H1 (cell line): ENCODE measurements around the gene RELL2. TPM values are rescaled to one million over a fixed set of nuclear protein-coding genes. Genes with fewer than 3 reads are reported as not detected.
A peak's percentile ranks its signal among the peaks of the same experiment; 100 is the strongest.

Experiments
- CTCF ChIA-PET: fragments of 300-600 bp; sonication (Branson Sonifier 250); formaldehyde crosslinking; loops from one replicate; lab custom pipeline; 2021; ENCODE audit not compliant: partially characterized antibody; lab: Charles Lee
- POLR2A ChIA-PET: fragments of 300-600 bp; sonication (Branson Sonifier 250); formaldehyde crosslinking; loops from one replicate; lab custom pipeline; 2021; ENCODE audit warnings: inconsistent platforms; ENCODE audit not compliant: partially characterized antibody; lab: Charles Lee
- DNase-seq, 2 experiments: peaks; one replicate each; pipeline versions ENCODE4 v3.0.0 to v3.0.0-alpha.2; 2010 to 2022; ENCODE audit warnings: low spot score in 2 of 2, low read depth in 1 of 2, mixed read lengths in 1 of 2
- FAIRE-seq: peaks from 2 replicates; lab custom pipeline; 2011; peaks lifted over from hg19 to GRCh38; lab: Jason Lieb, UNC
- H2AFZ ChIP-seq: 2 replicates; pipeline ENCODE4 v1.8.1; 2012; ENCODE audit warnings: low read length, inconsistent platforms
- H2AK5ac ChIP-seq: 2 replicates; pipeline ENCODE4 v1.6.1; 2013; ENCODE audit warnings: low read depth, low read length
- H2BK120ac ChIP-seq: replicated peaks from 2 replicates; pipeline ENCODE3; 2013; ENCODE audit warnings: low read depth, low read length, inconsistent platforms
- H2BK12ac ChIP-seq: 2 replicates; pipeline ENCODE4 v1.6.1; 2013; ENCODE audit warnings: low read depth, low read length
- H2BK15ac ChIP-seq: 2 replicates; pipeline ENCODE4 v1.6.1; 2013; ENCODE audit warnings: low read length
- H2BK20ac ChIP-seq: 2 replicates; pipeline ENCODE4 v1.6.1; 2013; ENCODE audit warnings: low read length
- H2BK5ac ChIP-seq: 2 replicates; pipeline ENCODE4 v1.6.1; 2013; ENCODE audit warnings: low read depth, low read length
- H3K14ac ChIP-seq: 2 replicates; pipeline ENCODE4 v1.6.1; 2013; ENCODE audit warnings: inconsistent platforms; ENCODE audit not compliant: insufficient read length
- H3K18ac ChIP-seq: 2 replicates; pipeline ENCODE4 v1.6.1; 2013; ENCODE audit warnings: low read length; ENCODE audit errors: extremely low read depth
- H3K23ac ChIP-seq: 2 replicates; pipeline ENCODE4 v1.6.1; 2013; ENCODE audit warnings: inconsistent platforms; ENCODE audit not compliant: insufficient read length
- H3K23me2 ChIP-seq: 2 replicates; pipeline ENCODE4 v1.6.1; 2013; ENCODE audit warnings: low read depth, low read length
- H3K27ac ChIP-seq: 2 replicates; pipeline ENCODE4 v1.6.1; 2011; ENCODE audit warnings: low read depth, low read length, inconsistent platforms
- H3K27me3 ChIP-seq, 4 experiments: replicated peaks in 1 of 4; 1 replicate in 1 of 4; 2 replicates in 3 of 4; pipeline versions ENCODE4 v1.6.1 to v1.8.1; 2011 to 2013; ENCODE audit warnings: low read length in 3 of 4, mild to moderate bottlenecking in 3 of 4, inconsistent platforms in 2 of 4, mixed read lengths in 2 of 4, moderate library complexity in 1 of 4; ENCODE audit not compliant: control insufficient read depth in 3 of 4, insufficient read depth in 3 of 4; ENCODE audit errors: extremely low read depth in 1 of 4
- H3K36me3 ChIP-seq, 4 experiments: 2 replicates each; pipeline versions ENCODE4 v1.6.1 to v1.8.1; 2011 to 2013; ENCODE audit warnings: mild to moderate bottlenecking in 4 of 4, low read length in 3 of 4, moderate library complexity in 2 of 4, control low read depth in 1 of 4, inconsistent platforms in 1 of 4; ENCODE audit not compliant: insufficient read depth in 4 of 4, control insufficient read depth in 2 of 4
- H3K4ac ChIP-seq: replicated peaks from 2 replicates; pipeline ENCODE3; 2013; ENCODE audit warnings: low read length, low read depth, mixed read lengths, inconsistent platforms; ENCODE audit not compliant: insufficient read length
- H3K4me1 ChIP-seq, 4 experiments: replicated peaks in 1 of 4; 1 replicate in 1 of 4; 2 replicates in 3 of 4; pipeline versions ENCODE4 v1.6.1 to v1.8.1; 2011 to 2013; ENCODE audit warnings: low read length in 3 of 4, inconsistent platforms in 2 of 4, mixed read lengths in 1 of 4; ENCODE audit not compliant: insufficient read depth in 4 of 4, control insufficient read depth in 3 of 4
- H3K4me2 ChIP-seq, 2 experiments: 2 replicates each; pipeline versions ENCODE4 v1.6.1 to v1.8.1; 2011 to 2013; ENCODE audit warnings: low read depth in 2 of 2, low read length in 2 of 2, control low read depth in 1 of 2, inconsistent platforms in 1 of 2, mild to moderate bottlenecking in 1 of 2; ENCODE audit not compliant: insufficient read depth in 1 of 2
- H3K4me3 ChIP-seq, 4 experiments: fragments of 200-600, 300-600 bp in 1 of 4; sonication (generic), shearing (Covaris generic), sonication (Bioruptor Twin) in 1 of 4; 2 replicates each; pipeline versions ENCODE4 v1.5.1 to v1.8.1; 2011 to 2016; ENCODE audit warnings: low read length in 4 of 4, low read depth in 3 of 4, control low read depth in 2 of 4, inconsistent platforms in 2 of 4, mild to moderate bottlenecking in 2 of 4, mixed read lengths in 1 of 4, moderate library complexity in 1 of 4; ENCODE audit not compliant: insufficient read depth in 2 of 4; ENCODE audit errors: extremely low read depth in 1 of 4
- H3K56ac ChIP-seq: replicated peaks from 2 replicates; pipeline ENCODE3; 2013; ENCODE audit warnings: low read depth, mild to moderate bottlenecking, mixed read lengths, low read length, inconsistent platforms; ENCODE audit not compliant: insufficient read length
- H3K79me1 ChIP-seq: 2 replicates; pipeline ENCODE4 v1.6.1; 2013; ENCODE audit warnings: low read depth, low read length, control low read depth
- H3K79me2 ChIP-seq, 2 experiments: 2 replicates each; pipeline versions ENCODE4 v1.6.1 to v1.8.1; 2012 to 2013; ENCODE audit warnings: low read length in 2 of 2, mild to moderate bottlenecking in 2 of 2, inconsistent platforms in 1 of 2; ENCODE audit not compliant: insufficient read depth in 2 of 2, control insufficient read depth in 1 of 2
- H3K9ac ChIP-seq, 4 experiments: replicated peaks in 1 of 4; 1 replicate in 1 of 4; 2 replicates in 3 of 4; pipeline versions ENCODE4 v1.6.1 to v1.8.1; 2011 to 2013; ENCODE audit warnings: low read depth in 3 of 4, low read length in 3 of 4, control low read depth in 2 of 4, mild to moderate bottlenecking in 2 of 4, moderate library complexity in 2 of 4, inconsistent platforms in 1 of 4; ENCODE audit errors: extremely low read depth in 1 of 4
- H3K9me3 ChIP-seq, 2 experiments: 2 replicates each; pipeline versions ENCODE4 v1.6.1 to v1.8.1; 2012 to 2013; ENCODE audit warnings: mild to moderate bottlenecking in 2 of 2, moderate library complexity in 2 of 2, control low read depth in 1 of 2, inconsistent platforms in 1 of 2, low read depth in 1 of 2, low read length in 1 of 2, mixed read lengths in 1 of 2; ENCODE audit not compliant: insufficient read depth in 2 of 2
- H4K20me1 ChIP-seq, 2 experiments: replicated peaks in 1 of 2; 2 replicates each; pipeline versions ENCODE3 to v1.8.1; 2011 to 2013; ENCODE audit warnings: inconsistent platforms in 2 of 2, low read length in 2 of 2, mild to moderate bottlenecking in 1 of 2; ENCODE audit not compliant: insufficient read depth in 2 of 2, control insufficient read depth in 1 of 2
- H4K5ac ChIP-seq: 2 replicates; pipeline ENCODE4 v1.6.1; 2013; ENCODE audit warnings: low read length, low read depth, mixed read lengths, inconsistent platforms; ENCODE audit not compliant: insufficient read length
- H4K8ac ChIP-seq: 2 replicates; pipeline ENCODE4 v1.8.0; 2013; ENCODE audit warnings: mild to moderate bottlenecking, moderate library complexity, low read length, inconsistent platforms; ENCODE audit not compliant: insufficient read depth; ENCODE audit errors: extremely low read depth
- H4K91ac ChIP-seq: replicated peaks from 2 replicates; pipeline ENCODE3; 2013; ENCODE audit warnings: low read length, mixed read lengths, inconsistent platforms; ENCODE audit not compliant: insufficient read length
- ZNF274 ChIP-seq: IDR thresholded peaks from 2 replicates; pipeline ENCODE4 v1.7.0; 2012; ENCODE audit warnings: low read length, borderline replicate concordance; ENCODE audit errors: extremely low read depth
- whole genome bisulfite sequencing, 2 experiments: shearing (Covaris generic) in 1 of 2; methylation state at CpG; one replicate each; pipeline versions ENCODE4 v1.1.6 to v1.1.7; 2013 to 2015; ENCODE audit warnings: low lambda C conversion rate in 2 of 2, mixed read lengths in 2 of 2, inconsistent platforms in 1 of 2, low coverage in 1 of 2, missing lambda C conversion rate in 1 of 2; ENCODE audit not compliant: insufficient replicate concordance in 2 of 2, insufficient coverage in 1 of 2, insufficient read length in 1 of 2; ENCODE audit errors: extremely low coverage in 1 of 2, missing lambda C conversion rate in 1 of 2; 5-methylcytosine and 5-hydroxymethylcytosine counted together
- polyA plus RNA-seq, 7 experiments: library from polyadenylated mRNA; depleted of rRNA in 3 of 7; stranded (reverse) in 5 of 7; unstranded in 2 of 7; fragments of >200 nt in 5 of 7; fragments of 200-250 nt in 2 of 7; gene quantifications; 1 replicate in 5 of 7; 2 replicates in 1 of 7; 4 replicates in 1 of 7; pipeline versions ENCODE4 v1.2.1 to v1.2.3, GENCODE V29; 2011 to 2013; ENCODE audit warnings: missing spikeins in 2 of 7, mixed read lengths in 2 of 7
- total RNA-seq: library from RNA; stranded (reverse); fragmentation: NEBNext Ultra II Directional; extraction: Animal tissue kit (Norgen Biotek cat#: 25700); gene quantifications from 2 replicates; pipeline ENCODE4 v1.2.1, GENCODE V29; 2021
- TF ChIP-seq, protein P1 (sequence below), 3 experiments: IDR thresholded peaks; 1 replicate in 2 of 3; 2 replicates in 1 of 3; pipeline versions ENCODE4 v1.5.1 to v1.6.1; 2011; ENCODE audit warnings: low read length in 3 of 3, mild to moderate bottlenecking in 3 of 3, inconsistent platforms in 2 of 3, low read depth in 1 of 3, moderate library complexity in 1 of 3; ENCODE audit not compliant: insufficient read depth in 1 of 3; ENCODE audit errors: control extremely low read depth in 1 of 3

The RELL2 gene
- total and polyA plus RNA-seq, 2 of the 8 experiments (the other 6 are each of a cell fraction or from before 2014, with no cell fraction given), result 18.6 to 23.7 TPM

DNA sequence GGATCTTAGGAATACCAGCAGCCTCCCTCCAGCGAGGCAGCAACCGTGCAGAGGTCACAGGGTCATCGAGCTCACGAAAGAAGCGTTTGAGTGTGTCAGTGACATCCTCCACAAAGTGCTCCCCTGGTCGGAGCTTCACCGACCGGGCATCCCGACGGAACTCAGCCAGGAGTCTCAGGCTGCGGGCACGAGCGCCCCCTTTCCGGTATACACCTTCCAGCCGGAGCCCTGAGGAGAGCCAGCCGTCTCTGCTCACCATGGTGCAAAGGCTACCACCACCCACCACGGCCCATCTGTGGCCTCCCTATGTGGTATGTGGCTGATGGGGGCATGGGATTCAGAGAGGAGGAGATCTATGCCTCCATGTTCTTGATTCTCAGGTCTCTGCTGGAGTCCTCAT lies 25.2 kb downstream of the RELL2 start:
- H4K91ac ChIP-seq, result no peak overlapping the region
- H3K23me2 ChIP-seq, result no peaks in the 10 kb centered on the region
- H4K8ac ChIP-seq, result no peak overlapping the region
- H3K4me2 ChIP-seq, result no peak overlapping the region
- no peak overlapping the region for H2BK20ac ChIP-seq
- H3K79me1 ChIP-seq, result no peaks in the 10 kb centered on the region
- no peak overlapping the region for H2BK120ac ChIP-seq
- no peak for FAIRE-seq
- H3K27me3 ChIP-seq, result no peaks in the 10 kb centered on the region
- no peak overlapping the region for H3K56ac ChIP-seq
- H3K36me3 ChIP-seq, result peaks cover 4 to 23% (median 20%) of the 10 kb centered on the region in 4 experiments; a peak in 6 of 8 replicates
- no peak overlapping the region for H3K14ac ChIP-seq
- no peak for TF ChIP-seq ZNF274
- TF ChIP-seq, protein P1, sequence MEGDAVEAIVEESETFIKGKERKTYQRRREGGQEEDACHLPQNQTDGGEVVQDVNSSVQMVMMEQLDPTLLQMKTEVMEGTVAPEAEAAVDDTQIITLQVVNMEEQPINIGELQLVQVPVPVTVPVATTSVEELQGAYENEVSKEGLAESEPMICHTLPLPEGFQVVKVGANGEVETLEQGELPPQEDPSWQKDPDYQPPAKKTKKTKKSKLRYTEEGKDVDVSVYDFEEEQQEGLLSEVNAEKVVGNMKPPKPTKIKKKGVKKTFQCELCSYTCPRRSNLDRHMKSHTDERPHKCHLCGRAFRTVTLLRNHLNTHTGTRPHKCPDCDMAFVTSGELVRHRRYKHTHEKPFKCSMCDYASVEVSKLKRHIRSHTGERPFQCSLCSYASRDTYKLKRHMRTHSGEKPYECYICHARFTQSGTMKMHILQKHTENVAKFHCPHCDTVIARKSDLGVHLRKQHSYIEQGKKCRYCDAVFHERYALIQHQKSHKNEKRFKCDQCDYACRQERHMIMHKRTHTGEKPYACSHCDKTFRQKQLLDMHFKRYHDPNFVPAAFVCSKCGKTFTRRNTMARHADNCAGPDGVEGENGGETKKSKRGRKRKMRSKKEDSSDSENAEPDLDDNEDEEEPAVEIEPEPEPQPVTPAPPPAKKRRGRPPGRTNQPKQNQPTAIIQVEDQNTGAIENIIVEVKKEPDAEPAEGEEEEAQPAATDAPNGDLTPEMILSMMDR (IDR thresholded peaks at IDR 0.05; ENCODE audit: control extremely low read depth in 1 of 3, insufficient read depth in 1 of 3, low read depth in 1 of 3, low read length in 3 of 3), result peak in 1 of 3 experiments; percentile 10; a peak in 1 of 4 replicates
- no peaks in the 10 kb centered on the region for H3K9me3 ChIP-seq
- ChIA-PET CTCF (interaction anchor here (0.6 to 4.0 kb wide), 8 partner anchors 7 to 289 kb away, joined by 3 to 25 read pairs (median 3); no protein-coding TSS in a partner anchor), POLR2A (interaction anchor here (4.3 kb wide), 1 partner anchor 10 kb away, joined by 23 read pairs; the partner anchor contains the start of gene FCHSD1)
- H2BK15ac ChIP-seq, result no peak overlapping the region
- H3K27ac ChIP-seq, result no peak overlapping the region
- no peak overlapping the region for H4K5ac ChIP-seq
- no peak for DNase-seq
- H3K9ac ChIP-seq, result no peak overlapping the region
- no peak overlapping the region for H3K4ac ChIP-seq
- no peak overlapping the region for H2AFZ ChIP-seq
- no peak overlapping the region for H2BK12ac ChIP-seq
- H2AK5ac ChIP-seq, result no peak overlapping the region
- H3K4me1 ChIP-seq, result no peaks in the 10 kb centered on the region; a peak in 2 of 7 replicates
- no peak overlapping the region for H3K23ac ChIP-seq
- H3K4me3 ChIP-seq, result no peak overlapping the region
- 88% methylated on average over 15 of the region's 17 CpGs; no CpG with 5 or more reads in 1 of the 2 experiments for WGBS, 2 experiments
- no peak overlapping the region for H3K18ac ChIP-seq
- no peak overlapping the region for H2BK5ac ChIP-seq
- H3K79me2 ChIP-seq, result no peaks in the 10 kb centered on the region
- peaks cover 0 to 3% of the 10 kb centered on the region in 2 experiments for H4K20me1 ChIP-seq
